NCI-H1436 treated with DMSO at 0.1 percent for 48 hours (cell line): Measurements from ENCODE around the gene ABHD18.
A peak's percentile ranks its signal among the peaks of the same experiment; 100 is the strongest.
"Not testable (repeated sequence)": the region's sequence is repeated elsewhere in the genome, so short reads cannot be mapped to it uniquely, and the experiment has no call there.

ENCODE experiments used
- DNase-seq: peaks from one replicate; lab custom pipeline; 2025; lab: John Stamatoyannopoulos, UW

ABHD18 gene

DNA sequence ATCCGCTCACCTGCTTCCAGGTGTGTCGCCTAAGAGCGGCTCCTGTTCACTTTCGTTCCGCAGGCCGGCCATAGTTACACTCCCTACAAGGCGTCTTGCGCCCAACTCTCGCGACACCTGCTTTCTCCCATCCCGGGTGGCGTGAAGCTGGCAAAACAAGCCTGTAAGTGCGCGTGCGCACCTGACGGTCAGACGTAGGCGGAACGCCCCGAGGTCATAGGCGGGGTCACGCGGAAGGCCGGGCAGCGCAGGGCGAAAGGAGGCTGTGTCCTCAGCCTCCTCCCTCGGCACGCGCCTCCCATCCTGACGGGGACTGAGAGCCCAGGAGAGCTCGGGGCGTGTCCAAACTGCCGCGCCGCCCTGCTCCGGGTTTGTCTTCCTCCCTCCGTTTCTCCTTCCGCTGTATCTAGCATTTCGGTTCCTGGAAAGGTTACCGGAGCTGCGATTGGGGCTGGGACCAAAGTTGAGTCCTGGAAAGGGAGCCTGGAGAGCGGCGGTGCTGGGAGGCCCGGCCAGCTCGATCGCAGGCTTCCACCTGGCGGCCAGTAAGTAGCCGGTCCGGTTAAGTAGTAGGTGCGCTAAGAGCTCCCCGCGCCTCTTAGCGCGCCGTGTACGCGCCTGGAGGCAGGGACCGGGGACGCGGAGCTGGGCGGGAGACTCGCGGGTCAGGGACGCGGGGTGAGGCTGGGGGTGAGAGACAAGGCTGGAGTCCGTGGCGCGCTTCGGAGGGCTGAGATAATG is at the start of gene ABHD18, which contains the start of gene MFSD8:
ABHD18 (plus strand) TSS at position 345 of the 741 bp plus-strand sequence. CDS start 17,550 bp downstream, outside the sequence.
MFSD8 (minus strand) TSS at position 112 of the 741 bp plus-strand sequence; CDS start at position 72, 40 bp downstream.
- DNase-seq = peak; percentile 90

DNA sequence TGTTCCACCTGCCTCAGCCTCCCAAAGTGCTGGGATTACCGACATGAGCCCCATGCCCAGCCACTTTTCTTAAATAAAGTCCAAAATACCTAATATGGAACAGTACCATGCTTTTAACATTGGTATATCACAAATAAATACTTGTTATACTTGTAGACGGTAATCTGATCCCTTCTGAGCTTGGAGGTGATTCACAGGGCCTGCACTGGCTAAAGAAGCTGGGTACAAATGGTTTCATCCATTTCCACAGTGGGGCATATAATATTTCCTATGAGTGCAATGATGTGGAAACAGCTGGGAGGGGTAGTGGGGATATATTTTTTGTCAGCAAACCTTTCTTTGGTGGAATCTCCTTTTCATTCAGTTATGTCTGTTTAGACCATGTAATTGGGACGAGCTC is 48.7 kb upstream of the ABHD18 start:
- DNase-seq = no peak

GRCh38 chr4:127917151-127917550 is 48.1 kb upstream of the ABHD18 start:
- no peak for DNase-seq

- no peak for DNase-seq
Measured at GRCh38 chr4:127920521-127920920, 44.7 kb upstream of the ABHD18 start.

DNA sequence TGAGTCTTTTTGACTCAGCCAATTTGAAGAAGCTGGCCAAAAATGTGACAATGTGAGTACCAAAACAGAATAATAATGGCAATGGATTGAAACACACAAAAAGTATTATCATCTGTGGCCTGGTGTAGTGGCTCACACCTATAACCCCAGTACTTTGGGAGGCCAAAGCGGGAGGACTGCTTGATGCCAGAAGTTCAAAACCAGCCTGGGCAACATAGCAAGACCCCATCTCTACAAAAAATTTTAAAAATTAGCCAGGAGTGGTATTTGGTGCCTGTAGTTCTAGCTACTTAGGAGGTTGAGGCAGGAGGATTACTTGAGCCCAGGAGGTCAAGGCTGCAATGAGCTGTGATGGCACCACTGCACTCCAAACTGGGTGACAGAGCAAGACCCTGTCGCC is 43.0 kb upstream of the ABHD18 start:
- DNase-seq = no peak

- not testable (repeated sequence) for DNase-seq
Measured at GRCh38 chr4:127925720-127926119, 39.5 kb upstream of the ABHD18 start.

GRCh38 chr4:127930175-127930574 is 35.0 kb upstream of the ABHD18 start:
- no peak for DNase-seq

DNA sequence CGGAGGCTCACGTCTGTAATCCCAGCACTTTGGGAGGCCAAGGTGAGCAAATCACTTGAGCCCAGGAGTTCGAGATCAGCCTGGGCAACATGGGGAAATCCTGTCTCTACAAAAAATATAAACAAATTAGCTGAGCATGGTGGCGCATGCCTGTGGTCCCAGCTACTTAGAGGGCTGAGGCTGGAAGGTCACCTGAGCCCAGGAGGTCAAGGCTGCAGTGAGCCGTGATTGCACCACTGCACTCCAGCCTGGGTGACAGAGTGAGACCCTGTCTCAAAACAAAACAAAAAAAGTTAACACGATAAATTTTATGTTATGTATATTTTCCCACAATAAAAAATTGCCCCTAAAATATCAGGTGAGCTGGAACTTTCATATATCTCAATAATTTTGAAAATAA is 33.4 kb upstream of the ABHD18 start:
- DNase-seq = not testable (repeated sequence)

DNA sequence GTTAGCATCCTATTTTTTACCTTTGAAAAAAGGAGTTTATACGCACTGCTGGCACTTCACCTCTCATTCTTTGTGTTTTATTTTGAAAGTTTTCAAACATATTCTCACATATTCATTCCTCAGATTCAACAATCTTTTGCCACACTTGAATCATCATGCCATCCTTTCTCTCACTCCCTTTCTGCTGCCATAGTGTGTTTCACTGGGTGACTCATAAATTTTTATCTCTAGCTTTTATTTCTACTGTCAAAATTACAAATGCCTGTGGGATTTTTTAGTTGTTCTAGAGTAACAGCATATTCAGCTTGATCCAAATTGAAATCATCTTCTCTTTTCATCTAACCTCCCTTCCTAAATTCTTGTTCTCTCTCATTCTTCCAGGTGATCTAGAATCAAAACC is 28.2 kb upstream of the ABHD18 start:
- no peak for DNase-seq

GRCh38 chr4:127957105-127957504 is 8.1 kb upstream of the ABHD18 start:
- DNase-seq = no peak

DNA sequence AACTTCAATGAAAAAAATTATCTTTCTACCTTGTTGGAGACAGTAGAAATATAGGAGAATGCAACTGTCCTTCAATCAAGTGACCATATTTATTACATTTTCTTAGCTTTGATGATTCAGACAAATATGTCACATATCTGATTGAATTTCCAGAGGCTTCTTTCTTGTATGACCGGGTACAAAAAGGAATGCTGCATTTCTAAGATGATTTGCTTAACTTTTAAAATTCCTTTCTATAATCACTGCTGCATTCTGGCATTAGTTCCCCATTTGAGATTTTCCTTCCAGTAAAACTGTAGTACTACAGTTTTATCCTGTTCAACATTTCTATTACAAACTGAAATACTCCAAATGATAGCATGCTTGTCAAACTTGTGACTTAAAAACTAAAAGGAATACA is 5.4 kb upstream of the ABHD18 start:
- DNase-seq = no peak

- not testable (repeated sequence) for DNase-seq
Measured at GRCh38 chr4:127963633-127964398, 1.4 kb upstream of the ABHD18 start.

- not testable (repeated sequence) for DNase-seq
Measured at GRCh38 chr4:127964426-127965061, 662 bp upstream of the ABHD18 start.

DNA sequence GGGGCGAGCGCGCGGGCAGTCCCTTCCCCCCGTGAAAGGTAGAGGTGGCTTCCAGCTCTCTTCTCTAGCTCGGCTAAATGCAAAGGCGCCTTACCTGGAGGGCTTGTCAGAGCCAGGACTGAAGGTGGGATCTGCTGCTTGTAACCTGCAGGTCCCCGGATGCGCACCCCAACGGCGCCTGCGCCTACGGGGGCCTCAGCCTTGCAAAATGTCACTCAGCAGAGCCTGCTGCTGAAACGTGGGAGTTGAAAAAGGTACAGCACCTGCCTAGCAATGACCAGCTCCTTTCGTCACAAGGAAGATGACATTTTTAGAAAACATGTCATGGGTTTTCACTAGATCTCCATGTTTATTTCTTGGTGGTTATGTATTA is 583 bp downstream of the ABHD18 start:
- DNase-seq = no peak

DNA sequence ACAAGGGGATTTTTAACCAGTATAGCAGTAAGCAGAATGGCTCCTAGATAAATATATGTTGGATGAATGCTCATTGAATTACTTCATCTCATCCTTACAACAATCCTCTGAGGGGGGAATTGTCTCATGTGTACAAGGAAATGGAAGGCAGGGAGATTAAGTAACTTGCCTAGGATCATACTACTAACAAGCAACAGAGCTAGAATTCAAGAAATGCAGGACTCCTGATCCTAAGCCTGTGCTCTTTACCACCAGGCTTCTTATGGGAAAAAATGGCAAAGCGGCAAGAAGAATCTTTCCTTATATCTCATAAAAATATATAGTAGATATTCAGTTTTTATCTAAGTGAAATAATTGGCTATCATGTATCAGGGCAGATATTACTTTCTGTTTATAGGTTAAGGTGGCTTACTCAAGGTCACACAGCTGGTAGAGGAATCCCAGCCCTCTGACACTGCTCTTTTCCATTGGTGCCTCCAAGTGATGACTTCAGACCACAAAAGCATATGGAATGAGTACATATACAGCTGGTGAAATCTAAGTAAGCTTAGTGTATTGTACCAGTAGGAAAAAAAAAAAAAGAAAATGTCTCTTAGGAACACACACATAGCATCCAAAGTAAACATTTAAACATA is 2.1 kb downstream of the ABHD18 start:
- DNase-seq = no peak

GRCh38 chr4:127968586-127968985 is 3.4 kb downstream of the ABHD18 start:
- DNase-seq = no peak

DNA sequence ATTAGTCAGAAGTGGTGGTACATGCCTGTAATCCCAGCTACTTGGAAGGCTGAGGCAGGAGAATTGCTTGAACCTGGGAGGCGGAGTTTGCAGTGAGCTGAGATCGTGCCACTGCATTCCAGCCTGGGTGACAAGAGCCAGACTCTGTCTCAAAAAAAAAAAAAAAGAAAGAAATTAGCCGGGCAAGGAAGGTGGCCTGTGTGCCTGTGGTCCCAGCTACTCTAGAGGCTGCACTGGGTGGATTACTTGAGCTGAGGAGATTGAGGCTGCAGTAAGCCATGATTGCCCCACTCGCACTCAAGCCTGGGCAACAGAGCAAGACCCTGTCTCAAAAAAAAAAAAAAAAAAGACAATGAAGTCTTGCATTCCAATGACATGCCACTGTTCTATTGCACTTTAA is 5.7 kb downstream of the ABHD18 start:
- not testable (repeated sequence) for DNase-seq

GRCh38 chr4:127975121-127975770 is 10.0 kb downstream of the ABHD18 start:
- no peak for DNase-seq

DNA sequence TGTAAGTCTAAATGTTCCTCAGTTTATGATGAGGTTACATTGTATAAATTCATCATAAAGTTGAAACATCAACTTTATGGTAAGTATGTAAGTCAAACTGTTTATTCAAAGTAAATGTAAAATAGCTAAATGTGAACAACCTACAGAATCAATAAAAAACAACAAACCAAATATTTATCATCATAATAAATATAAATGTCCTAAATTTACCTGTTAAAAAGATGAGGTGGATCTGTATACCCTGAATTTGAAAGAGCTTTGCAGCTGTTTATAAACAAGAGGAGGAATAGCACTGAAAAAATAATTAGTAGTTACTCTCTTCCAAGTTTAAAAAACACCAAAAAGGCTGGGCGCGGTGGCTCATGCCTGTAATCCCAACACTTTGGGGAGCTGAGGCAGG is 13.7 kb downstream of the ABHD18 start:
- no peak for DNase-seq

- no peak for DNase-seq
Measured at GRCh38 chr4:127982445-127982844, 17.2 kb downstream of the ABHD18 start.

- no peak for DNase-seq
Measured at GRCh38 chr4:127985989-127986388, 20.8 kb downstream of the ABHD18 start.

DNA sequence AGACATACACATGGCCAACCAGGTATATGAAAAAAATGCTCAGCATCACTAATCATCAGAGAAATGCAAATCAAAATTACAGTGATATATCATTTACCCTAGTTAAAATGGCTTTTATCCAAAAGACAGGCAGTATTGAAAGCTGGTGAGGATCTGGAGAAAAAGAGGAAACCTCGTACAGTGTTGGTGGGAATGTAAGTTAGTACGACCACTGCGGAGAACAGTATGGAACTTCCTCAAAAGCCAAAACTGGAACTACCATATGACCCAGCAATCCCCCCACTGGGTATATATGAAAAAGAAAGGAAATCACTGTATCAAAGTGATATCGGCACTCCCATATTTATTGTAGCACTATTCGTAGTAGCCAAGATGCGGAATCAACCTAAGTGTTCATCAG is 23.4 kb downstream of the ABHD18 start:
- no peak for DNase-seq
